RWPE2 (cell line): ENCODE measurements around the gene LLGL1.

Experiments
- ATAC-seq: fragments of 200-7000 bp; cut with Tn5 transposase; 3 replicates; pipeline ENCODE4 v1.9.1; 2021; ENCODE audit warnings: low read depth
- DNase-seq: peaks from one replicate; pipeline ENCODE4 v3.0.0-alpha.2; 2020; ENCODE audit warnings: low spot score
- H3K27ac ChIP-seq: fragments of 450-650 bp; 2 replicates; pipeline ENCODE4 v1.5.1; 2017; ENCODE audit warnings: mild to moderate bottlenecking; ENCODE audit not compliant: poor library complexity, severe bottlenecking
- H3K27me3 ChIP-seq: fragments of 250-450 bp; sonication (Bioruptor Pico); 2 replicates; pipeline ENCODE4 v1.5.1; 2021; ENCODE audit warnings: mild to moderate bottlenecking, moderate library complexity; ENCODE audit not compliant: insufficient read depth, poor library complexity, severe bottlenecking
- H3K36me3 ChIP-seq: fragments of 250-450 bp; sonication (Bioruptor Pico); 2 replicates; pipeline ENCODE4 v1.5.1; 2020; ENCODE audit warnings: low read depth, mild to moderate bottlenecking, moderate library complexity
- H3K4me1 ChIP-seq: fragments of 250-450 bp; sonication (Bioruptor Pico); 2 replicates; pipeline ENCODE4 v1.5.1; 2021; ENCODE audit warnings: mild to moderate bottlenecking, moderate library complexity; ENCODE audit not compliant: insufficient read depth, poor library complexity, severe bottlenecking
- H3K4me3 ChIP-seq: fragments of 250-450 bp; sonication (Bioruptor Pico); 2 replicates; pipeline ENCODE4 v1.5.1; 2021; ENCODE audit warnings: mild to moderate bottlenecking, moderate library complexity; ENCODE audit not compliant: severe bottlenecking
- H3K9me3 ChIP-seq: fragments of 250-450 bp; sonication (Bioruptor Pico); 2 replicates; pipeline ENCODE4 v1.5.1; 2021; ENCODE audit warnings: mild to moderate bottlenecking, moderate library complexity; ENCODE audit not compliant: severe bottlenecking
- TF ChIP-seq, protein P1 (sequence below): fragments of 450-650 bp; IDR thresholded peaks from one replicate; pipeline ENCODE4 v1.5.1; 2017; ENCODE audit warnings: mild to moderate bottlenecking, moderate library complexity; ENCODE audit not compliant: poor library complexity, severe bottlenecking

LLGL1 gene

GRCh38 chr17:18197535-18198194, 27.8 kb upstream of the LLGL1 start:
- Histone ChIP-seq H3K36me3 (peaks cover 75% of the 10 kb centered on the region), H3K27ac (no peak overlapping the region), H3K4me3 (no peak overlapping the region), H3K4me1 (peaks cover 5% of the 10 kb centered on the region), H3K27me3 (no peaks in the 10 kb centered on the region), H3K9me3 (no peaks in the 10 kb centered on the region)
- DNase-seq: no peak
- ATAC-seq: no peak
- TF ChIP-seq, protein P1, sequence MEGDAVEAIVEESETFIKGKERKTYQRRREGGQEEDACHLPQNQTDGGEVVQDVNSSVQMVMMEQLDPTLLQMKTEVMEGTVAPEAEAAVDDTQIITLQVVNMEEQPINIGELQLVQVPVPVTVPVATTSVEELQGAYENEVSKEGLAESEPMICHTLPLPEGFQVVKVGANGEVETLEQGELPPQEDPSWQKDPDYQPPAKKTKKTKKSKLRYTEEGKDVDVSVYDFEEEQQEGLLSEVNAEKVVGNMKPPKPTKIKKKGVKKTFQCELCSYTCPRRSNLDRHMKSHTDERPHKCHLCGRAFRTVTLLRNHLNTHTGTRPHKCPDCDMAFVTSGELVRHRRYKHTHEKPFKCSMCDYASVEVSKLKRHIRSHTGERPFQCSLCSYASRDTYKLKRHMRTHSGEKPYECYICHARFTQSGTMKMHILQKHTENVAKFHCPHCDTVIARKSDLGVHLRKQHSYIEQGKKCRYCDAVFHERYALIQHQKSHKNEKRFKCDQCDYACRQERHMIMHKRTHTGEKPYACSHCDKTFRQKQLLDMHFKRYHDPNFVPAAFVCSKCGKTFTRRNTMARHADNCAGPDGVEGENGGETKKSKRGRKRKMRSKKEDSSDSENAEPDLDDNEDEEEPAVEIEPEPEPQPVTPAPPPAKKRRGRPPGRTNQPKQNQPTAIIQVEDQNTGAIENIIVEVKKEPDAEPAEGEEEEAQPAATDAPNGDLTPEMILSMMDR: no peak

DNA sequence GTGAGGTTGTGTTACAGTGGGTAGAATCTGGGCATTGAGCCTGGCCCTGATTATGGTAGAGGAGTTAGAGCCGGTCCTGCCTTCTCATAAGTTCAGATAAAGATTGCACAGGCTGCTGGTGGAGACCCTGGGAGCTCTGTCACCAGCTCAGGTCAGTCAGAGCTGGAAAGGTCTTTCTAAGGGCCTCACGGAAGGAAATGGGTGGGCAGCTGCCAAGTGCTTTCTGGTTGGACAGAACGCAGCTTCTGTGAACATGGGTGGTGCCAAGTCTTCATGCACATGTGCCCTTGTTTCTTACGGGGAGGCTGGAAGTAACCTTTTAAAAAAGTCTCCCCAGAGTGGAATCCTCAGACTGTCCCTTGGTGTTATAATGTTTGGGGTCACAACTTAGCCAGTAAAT, 26.9 kb upstream of the LLGL1 start:
- Histone ChIP-seq H3K4me1 (peaks cover 5% of the 10 kb centered on the region), H3K27ac (no peak overlapping the region), H3K9me3 (no peaks in the 10 kb centered on the region), H3K4me3 (no peak overlapping the region), H3K27me3 (no peaks in the 10 kb centered on the region), H3K36me3 (peaks cover 73% of the 10 kb centered on the region)
- TF ChIP-seq, protein P1: no peak
- no peak for DNase-seq
- ATAC-seq: no peak

GRCh38 chr17:18201108-18201507, 24.3 kb upstream of the LLGL1 start:
- Histone ChIP-seq H3K36me3 (peaks cover 69% of the 10 kb centered on the region), H3K4me3 (no peak overlapping the region), H3K27me3 (no peaks in the 10 kb centered on the region), H3K27ac (no peak overlapping the region), H3K4me1 (peaks cover 5% of the 10 kb centered on the region), H3K9me3 (no peaks in the 10 kb centered on the region)
- no peak for ATAC-seq
- DNase-seq: no peak
- TF ChIP-seq, protein P1: no peak

- H3K27ac ChIP-seq: no peak overlapping the region
- no peaks in the 10 kb centered on the region for H3K27me3 ChIP-seq
- no peak for DNase-seq
- H3K9me3 ChIP-seq: no peaks in the 10 kb centered on the region
- no peaks in the 10 kb centered on the region for H3K4me1 ChIP-seq
- ATAC-seq: peak; percentile 36; the same call in 1 of the 3 replicates
- H3K4me3 ChIP-seq: no peak overlapping the region
- H3K36me3 ChIP-seq: peaks cover 64% of the 10 kb centered on the region
- TF ChIP-seq, protein P1: no peak
Observed at GRCh38 chr17:18203308-18203707, 22.1 kb upstream of the LLGL1 start.

DNA sequence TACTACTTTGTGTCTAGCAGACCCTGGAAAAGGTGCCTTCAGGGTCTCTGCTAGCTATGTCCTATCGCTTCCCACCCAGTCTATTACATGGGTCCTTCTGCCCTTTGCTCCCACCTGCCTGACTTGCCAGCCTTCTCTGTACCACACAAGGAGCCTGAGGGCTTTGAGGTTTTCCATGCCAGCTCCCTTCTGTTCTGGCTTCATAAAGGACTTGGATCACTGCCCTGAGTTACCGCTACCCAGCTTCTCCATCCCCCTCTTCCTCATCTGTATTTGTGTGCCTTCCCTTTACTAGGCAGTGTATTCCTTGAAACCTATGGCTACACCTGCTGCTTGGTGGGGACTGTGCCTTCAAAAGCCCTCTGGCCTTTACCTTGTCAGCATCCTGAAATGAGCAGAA, 19.6 kb upstream of the LLGL1 start:
- peaks cover 65% of the 10 kb centered on the region for H3K36me3 ChIP-seq
- TF ChIP-seq, protein P1: no peak

More for the DNA sequence above, 19.6 kb upstream of the LLGL1 start:
- no peak overlapping the region for H3K27ac ChIP-seq
- no peaks in the 10 kb centered on the region for H3K9me3 ChIP-seq
- ATAC-seq (no peak), DNase-seq (no peak)
- no peaks in the 10 kb centered on the region for H3K4me1 ChIP-seq
- no peak overlapping the region for H3K4me3 ChIP-seq
- no peaks in the 10 kb centered on the region for H3K27me3 ChIP-seq
